Karpas-422 (cell line): ENCODE results near the gene TJP1. TPM values are rescaled to one million over a fixed set of nuclear protein-coding genes. Genes with fewer than 3 reads are reported as not detected.

Source experiments
- DNase-seq: peaks from one replicate; pipeline ENCODE4 v3.0.0-alpha.2; 2015
- H2AFZ ChIP-seq: fragments of 200-600 bp; sonication (generic); 2 replicates; pipeline ENCODE4 v1.6.1; 2014; ENCODE audit warnings: antibody characterized with exemption, low read length, mixed read lengths
- H3K27ac ChIP-seq: fragments of 200-600 bp; sonication (generic); 2 replicates; pipeline ENCODE4 v1.5.1; 2014; ENCODE audit warnings: mild to moderate bottlenecking, low read length, moderate library complexity
- H3K27me3 ChIP-seq: fragments of 200-600 bp; sonication (generic); 2 replicates; pipeline ENCODE4 v1.6.1; 2014; ENCODE audit warnings: low read length, mixed read lengths
- H3K36me3 ChIP-seq: fragments of 200-600 bp; sonication (generic); 2 replicates; pipeline ENCODE4 v1.6.1; 2014; ENCODE audit warnings: low read length, mixed read lengths; ENCODE audit not compliant: insufficient read depth
- H3K4me1 ChIP-seq: fragments of 200-600 bp; sonication (generic); 2 replicates; pipeline ENCODE4 v1.6.1; 2014; ENCODE audit warnings: mild to moderate bottlenecking, low read length, mixed read lengths
- H3K4me2 ChIP-seq: fragments of 200-600 bp; sonication (generic); 2 replicates; pipeline ENCODE4 v1.6.1; 2014; ENCODE audit warnings: low read length, low read depth, mild to moderate bottlenecking; ENCODE audit not compliant: poor library complexity, severe bottlenecking
- H3K4me3 ChIP-seq: fragments of 200-600 bp; sonication (generic); 2 replicates; pipeline ENCODE4 v1.5.1; 2014; ENCODE audit warnings: mild to moderate bottlenecking, antibody characterized with exemption, low read length, mixed read lengths
- H3K79me2 ChIP-seq: fragments of 200-600 bp; sonication (generic); 2 replicates; pipeline ENCODE4 v1.6.1; 2014; ENCODE audit warnings: mild to moderate bottlenecking, low read length, mixed read lengths
- H3K9ac ChIP-seq: fragments of 200-600 bp; sonication (generic); 2 replicates; pipeline ENCODE4 v1.6.0; 2014; ENCODE audit warnings: low read length
- H3K9me2 ChIP-seq: fragments of 200-600 bp; sonication (generic), shearing (Covaris generic); replicated peaks from 2 replicates; pipeline ENCODE4 v1.6.0; 2014; ENCODE audit warnings: mild to moderate bottlenecking, low read length, moderate library complexity; ENCODE audit not compliant: insufficient read depth
- H3K9me3 ChIP-seq: fragments of 300-700, 200-600 bp; sonication (generic); 2 replicates; pipeline ENCODE4 v1.6.1; 2014; ENCODE audit warnings: low read length, mixed read lengths
- H4K20me1 ChIP-seq: fragments of 200-600 bp; sonication (generic); 2 replicates; pipeline ENCODE4 v1.6.1; 2014; ENCODE audit warnings: mild to moderate bottlenecking, antibody characterized with exemption, low read length, low read depth; ENCODE audit not compliant: insufficient read depth
- total RNA-seq: library from RNA; depleted of rRNA; stranded (reverse); fragments of >200 nt; shearing (Covaris generic); gene quantifications from 2 replicates; pipeline ENCODE4 v1.2.3, GENCODE V29; 2014; ENCODE audit warnings: low replicate concordance

TJP1 gene
- total RNA-seq, 1 experiment from 2014 or later = not detected

GRCh38 chr15:29695489-29696167 is 126.6 kb downstream of the TJP1 start:
- H3K27me3 ChIP-seq = no peaks in the 10 kb centered on the region
- no peak overlapping the region for H3K4me2 ChIP-seq
- H3K27ac ChIP-seq = no peak overlapping the region
- no peak overlapping the region for H3K9ac ChIP-seq
- H3K4me3 ChIP-seq = no peak overlapping the region
- H3K9me3 ChIP-seq = peaks cover 3% of the 10 kb centered on the region; the same call in 1 of the 2 replicates
- peak; percentile 43 for DNase-seq
- no peaks in the 10 kb centered on the region for H3K36me3 ChIP-seq
- no peaks in the 10 kb centered on the region for H3K4me1 ChIP-seq
- no peak overlapping the region for H2AFZ ChIP-seq
- no peaks in the 10 kb centered on the region for H3K9me2 ChIP-seq
- H4K20me1 ChIP-seq = no peaks in the 10 kb centered on the region
- H3K79me2 ChIP-seq = no peaks in the 10 kb centered on the region

- Histone ChIP-seq H3K79me2 (no peaks in the 10 kb centered on the region), H2AFZ (no peak overlapping the region), H3K4me3 (no peak overlapping the region), H3K36me3 (no peaks in the 10 kb centered on the region), H3K9me2 (no peaks in the 10 kb centered on the region), H3K4me2 (no peak overlapping the region), H3K27ac (no peak overlapping the region), H3K4me1 (no peaks in the 10 kb centered on the region), H4K20me1 (no peaks in the 10 kb centered on the region), H3K27me3 (no peaks in the 10 kb centered on the region), H3K9me3 (peaks cover 5% of the 10 kb centered on the region; the same call in 1 of the 2 replicates), H3K9ac (no peak overlapping the region)
- no peak for DNase-seq
Observed at GRCh38 chr15:29693225-29693624, 129.0 kb downstream of the TJP1 start.

GRCh38 chr15:29692527-29692926 is 129.7 kb downstream of the TJP1 start:
- peaks cover 5% of the 10 kb centered on the region; the same call in 1 of the 2 replicates for H3K9me3 ChIP-seq
- H3K9me2 ChIP-seq = no peaks in the 10 kb centered on the region
- no peaks in the 10 kb centered on the region for H4K20me1 ChIP-seq
- H3K27ac ChIP-seq = no peak overlapping the region
- no peaks in the 10 kb centered on the region for H3K36me3 ChIP-seq
- no peaks in the 10 kb centered on the region for H3K4me1 ChIP-seq
- no peaks in the 10 kb centered on the region for H3K79me2 ChIP-seq
- H3K27me3 ChIP-seq = no peaks in the 10 kb centered on the region
- H3K4me2 ChIP-seq = no peak overlapping the region
- H3K9ac ChIP-seq = no peak overlapping the region
- no peak overlapping the region for H2AFZ ChIP-seq
- H3K4me3 ChIP-seq = no peak overlapping the region
- DNase-seq = no peak

GRCh38 chr15:29690765-29691475 is 131.3 kb downstream of the TJP1 start:
- Histone ChIP-seq H3K79me2 (no peaks in the 10 kb centered on the region), H3K9me3 (peaks cover 10% of the 10 kb centered on the region; the same call in 1 of the 2 replicates), H3K27me3 (no peaks in the 10 kb centered on the region)

GRCh38 chr15:29689287-29689986 is 132.8 kb downstream of the TJP1 start:
- Histone ChIP-seq H3K27me3 (no peaks in the 10 kb centered on the region), H3K9me2 (no peaks in the 10 kb centered on the region), H4K20me1 (no peaks in the 10 kb centered on the region), H3K27ac (no peak overlapping the region), H3K9ac (no peak overlapping the region), H2AFZ (no peak overlapping the region), H3K36me3 (no peaks in the 10 kb centered on the region), H3K79me2 (no peaks in the 10 kb centered on the region), H3K4me3 (no peak overlapping the region), H3K4me2 (no peak overlapping the region), H3K4me1 (no peaks in the 10 kb centered on the region), H3K9me3 (peaks cover 10% of the 10 kb centered on the region; the same call in 1 of the 2 replicates)
- DNase-seq = no peak

More at GRCh38 chr15:29690765-29691475, 131.3 kb downstream of the TJP1 start:
- no peak overlapping the region for H3K4me3 ChIP-seq
- H3K4me1 ChIP-seq = no peaks in the 10 kb centered on the region
- no peak overlapping the region for H3K27ac ChIP-seq
- H3K36me3 ChIP-seq = no peaks in the 10 kb centered on the region
- H3K9ac ChIP-seq = no peak overlapping the region
- DNase-seq = no peak
- H3K9me2 ChIP-seq = no peaks in the 10 kb centered on the region
- no peak overlapping the region for H3K4me2 ChIP-seq
- no peak overlapping the region for H2AFZ ChIP-seq
- H4K20me1 ChIP-seq = no peaks in the 10 kb centered on the region

- no peak for DNase-seq
- Histone ChIP-seq H3K4me2 (no peak overlapping the region), H3K79me2 (no peaks in the 10 kb centered on the region), H3K4me1 (no peaks in the 10 kb centered on the region), H3K9ac (no peak overlapping the region), H4K20me1 (no peaks in the 10 kb centered on the region), H2AFZ (no peak overlapping the region), H3K9me2 (no peaks in the 10 kb centered on the region), H3K27ac (no peak overlapping the region), H3K27me3 (no peaks in the 10 kb centered on the region), H3K4me3 (no peak overlapping the region), H3K36me3 (no peaks in the 10 kb centered on the region), H3K9me3 (peaks cover 10% of the 10 kb centered on the region; the same call in 1 of the 2 replicates)
Observed at GRCh38 chr15:29688506-29689286, 133.6 kb downstream of the TJP1 start.

GRCh38 chr15:29687939-29688505 is 134.2 kb downstream of the TJP1 start:
- Histone ChIP-seq H3K36me3 (no peaks in the 10 kb centered on the region), H3K79me2 (no peaks in the 10 kb centered on the region), H3K9me2 (no peaks in the 10 kb centered on the region), H2AFZ (no peak overlapping the region), H4K20me1 (no peaks in the 10 kb centered on the region), H3K9ac (no peak overlapping the region), H3K27ac (no peak overlapping the region), H3K27me3 (no peaks in the 10 kb centered on the region), H3K9me3 (peaks cover 10% of the 10 kb centered on the region; the same call in 1 of the 2 replicates), H3K4me3 (no peak overlapping the region), H3K4me2 (no peak overlapping the region), H3K4me1 (no peaks in the 10 kb centered on the region)
- DNase-seq = no peak
